ENCODE results near the gene CD247.

DNA sequence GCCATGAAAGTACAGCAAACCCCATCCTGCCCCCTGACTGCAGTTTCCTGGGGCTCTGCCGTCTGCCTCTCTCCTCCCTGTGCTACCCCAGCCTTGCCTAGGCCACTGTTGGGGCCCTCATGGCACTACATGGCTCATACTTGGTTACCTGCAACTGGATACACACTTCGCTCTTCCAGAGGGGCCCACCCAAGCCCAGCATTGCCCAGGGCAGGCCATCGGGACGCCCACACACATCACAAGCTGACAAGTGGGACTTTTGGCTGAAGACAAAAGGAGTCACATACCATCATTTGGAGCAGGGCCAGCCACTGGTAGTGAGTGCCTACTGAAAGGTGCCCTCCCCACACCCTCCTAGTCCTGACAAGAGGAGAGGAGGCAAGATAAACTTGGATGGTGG, 82.8 kb downstream of the CD247 start:
- TF ChIP-seq, protein P1, sequence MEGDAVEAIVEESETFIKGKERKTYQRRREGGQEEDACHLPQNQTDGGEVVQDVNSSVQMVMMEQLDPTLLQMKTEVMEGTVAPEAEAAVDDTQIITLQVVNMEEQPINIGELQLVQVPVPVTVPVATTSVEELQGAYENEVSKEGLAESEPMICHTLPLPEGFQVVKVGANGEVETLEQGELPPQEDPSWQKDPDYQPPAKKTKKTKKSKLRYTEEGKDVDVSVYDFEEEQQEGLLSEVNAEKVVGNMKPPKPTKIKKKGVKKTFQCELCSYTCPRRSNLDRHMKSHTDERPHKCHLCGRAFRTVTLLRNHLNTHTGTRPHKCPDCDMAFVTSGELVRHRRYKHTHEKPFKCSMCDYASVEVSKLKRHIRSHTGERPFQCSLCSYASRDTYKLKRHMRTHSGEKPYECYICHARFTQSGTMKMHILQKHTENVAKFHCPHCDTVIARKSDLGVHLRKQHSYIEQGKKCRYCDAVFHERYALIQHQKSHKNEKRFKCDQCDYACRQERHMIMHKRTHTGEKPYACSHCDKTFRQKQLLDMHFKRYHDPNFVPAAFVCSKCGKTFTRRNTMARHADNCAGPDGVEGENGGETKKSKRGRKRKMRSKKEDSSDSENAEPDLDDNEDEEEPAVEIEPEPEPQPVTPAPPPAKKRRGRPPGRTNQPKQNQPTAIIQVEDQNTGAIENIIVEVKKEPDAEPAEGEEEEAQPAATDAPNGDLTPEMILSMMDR (IDR thresholded peaks at IDR 0.05; ENCODE audit: borderline replicate concordance, extremely low read depth, low read length, poor library complexity, severe bottlenecking): no peak
- TF ChIP-seq EZH2 (IDR thresholded peaks at IDR 0.05; ENCODE audit: borderline replicate concordance, low read depth, low read length, severe bottlenecking): no peak
